Activated naive CD4-positive, alpha-beta T cell treated with anti-CD3 and anti-CD28 coated beads, Interleukin-2, amount 50 U/mL, for 16 hours (primary cell): Measurements from ENCODE around the gene EQTN.
"Not testable (repeated sequence)": the region's sequence is repeated elsewhere in the genome, so short reads cannot be mapped to it uniquely, and the experiment has no call there.

ENCODE experiments used
- DNase-seq: peaks from one replicate; pipeline ENCODE4 v3.0.0-alpha.2; 2020

The EQTN gene

GRCh38 chr9:27292659-27293405 lies 4.1 kb downstream of the EQTN start:
- DNase-seq = no peak

GRCh38 chr9:27291292-27291691 lies 5.7 kb downstream of the EQTN start:
- DNase-seq = no peak

GRCh38 chr9:27282269-27282668 lies 14.7 kb downstream of the EQTN start:
- DNase-seq = no peak

GRCh38 chr9:27280860-27281259 lies 16.1 kb downstream of the EQTN start:
- no peak for DNase-seq

- no peak for DNase-seq
Observed at GRCh38 chr9:27280249-27280648, 16.7 kb downstream of the EQTN start.

- DNase-seq = no peak
Observed at GRCh38 chr9:27279611-27280010, 17.3 kb downstream of the EQTN start.

GRCh38 chr9:27278374-27278773 lies 18.6 kb downstream of the EQTN start:
- no peak for DNase-seq

GRCh38 chr9:27276193-27277030 lies 20.5 kb downstream of the EQTN start:
- no peak for DNase-seq

GRCh38 chr9:27273186-27273585 lies 23.8 kb downstream of the EQTN start:
- no peak for DNase-seq

GRCh38 chr9:27272103-27272502 lies 24.8 kb downstream of the EQTN start:
- no peak for DNase-seq

- DNase-seq = no peak
Observed at GRCh38 chr9:27261517-27262211, 35.3 kb downstream of the EQTN start.

- DNase-seq = no peak
Observed at GRCh38 chr9:27260789-27261516, 36.0 kb downstream of the EQTN start.

GRCh38 chr9:27258662-27259061 lies 38.3 kb downstream of the EQTN start:
- no peak for DNase-seq

GRCh38 chr9:27248702-27249101 lies 48.2 kb downstream of the EQTN start:
- DNase-seq = no peak

GRCh38 chr9:27247756-27248155 lies 49.2 kb downstream of the EQTN start:
- no peak for DNase-seq

- not testable (repeated sequence) for DNase-seq
Observed at GRCh38 chr9:27239648-27240047, 57.3 kb downstream of the EQTN start.
